IMR-90 (cell line): ENCODE measurements around the gene SUGCT.

Source experiments
- BHLHE40 ChIP-seq: fragments of 150-350 bp; IDR thresholded peaks from 2 replicates; pipeline ENCODE4 v1.6.1; 2016; ENCODE audit warnings: mild to moderate bottlenecking, low read depth, low read length
- CTCF ChIP-seq: conservative IDR thresholded peaks from 2 replicates; pipeline ENCODE4 v1.5.1; 2012; ENCODE audit warnings: mild to moderate bottlenecking, low read depth, low read length, improper control_type of control experiment
- FOS ChIP-seq: fragments of 150-350 bp; IDR thresholded peaks from 2 replicates; pipeline ENCODE4 v1.6.1; 2016; ENCODE audit warnings: low read depth, low read length
- MAZ ChIP-seq: IDR thresholded peaks from 2 replicates; pipeline ENCODE4 v1.6.1; 2012; ENCODE audit warnings: low read depth, mild to moderate bottlenecking, low read length, improper control_type of control experiment, moderate library complexity, borderline replicate concordance
- MXI1 ChIP-seq: IDR thresholded peaks from 2 replicates; pipeline ENCODE4 v1.6.1; 2012; ENCODE audit warnings: low read depth, mild to moderate bottlenecking, low read length, moderate library complexity, borderline replicate concordance
- NFE2L2 ChIP-seq: fragments of 150-350 bp; IDR thresholded peaks from 2 replicates; pipeline ENCODE4 v1.6.1; 2016; ENCODE audit warnings: low read depth, mild to moderate bottlenecking, low read length
- POLR2A ChIP-seq: IDR thresholded peaks from 2 replicates; pipeline ENCODE4 v1.6.1; 2012; ENCODE audit warnings: mild to moderate bottlenecking, low read depth, low read length
- RAD21 ChIP-seq: IDR thresholded peaks from 2 replicates; pipeline ENCODE4 v1.6.1; 2012; ENCODE audit warnings: low read length, improper control_type of control experiment
- RFX5 ChIP-seq: IDR thresholded peaks from 2 replicates; pipeline ENCODE4 v1.8.0; 2012; ENCODE audit warnings: low read depth, mild to moderate bottlenecking, low read length, moderate library complexity
- SMC3 ChIP-seq: fragments of 150-350 bp; IDR thresholded peaks from 2 replicates; pipeline ENCODE4 v1.6.1; 2016; ENCODE audit warnings: low read depth, mild to moderate bottlenecking, antibody characterized with exemption, low read length, moderate library complexity
- USF2 ChIP-seq: fragments of 150-350 bp; IDR thresholded peaks from 2 replicates; pipeline ENCODE4 v1.6.1; 2017; ENCODE audit warnings: mild to moderate bottlenecking, antibody characterized with exemption, low read length, low read depth

- TF ChIP-seq CTCF (no peak), POLR2A (no peak), MAZ (no peak), USF2 (no peak), BHLHE40 (no peak), RAD21 (no peak), MXI1 (no peak), FOS (no peak), RFX5 (no peak), SMC3 (no peak), NFE2L2 (no peak)
Measured at GRCh38 chr7:40709062-40709964, 574.5 kb downstream of the SUGCT start.
